Mammary epithelial cell (primary cell): ENCODE measurements around the gene SPEF2.

Source experiments
- CTCF ChIP-seq, 2 donors: IDR thresholded peaks in 1 of 2; conservative IDR thresholded peaks in 1 of 2; 2 replicates each; pipeline ENCODE4 v1.5.1; 2011 to 2012; ENCODE audit warnings: inconsistent platforms in 2 of 2, low read length in 2 of 2, mild to moderate bottlenecking in 2 of 2, control low read depth in 1 of 2, low read depth in 1 of 2; ENCODE audit not compliant: insufficient read depth in 1 of 2; ENCODE audit errors: extremely low read depth in 1 of 2
- EZH2 ChIP-seq: IDR thresholded peaks from 2 replicates; pipeline ENCODE4 v1.6.1; 2012; ENCODE audit warnings: low read length, inconsistent platforms, borderline replicate concordance

GRCh38 chr5:35852084-35852734 is 234.5 kb downstream of the SPEF2 start:
- TF ChIP-seq CTCF (conservative IDR thresholded peaks at IDR 0.05 in 1 of 2, IDR thresholded peaks at IDR 0.05 in 1 of 2; ENCODE audit: extremely low read depth in 1 of 2, insufficient read depth in 1 of 2, low read depth in 1 of 2, low read length in 2 of 2) (no peak), EZH2 (no peak)
